Measurements from ENCODE around the gene DNAJC4. TPM values are rescaled to one million over a fixed set of nuclear protein-coding genes. Genes with fewer than 3 reads are reported as not detected.

Gene DNAJC4
- total and polyA plus RNA-seq, 9 of the 15 experiments (the other 6 are each of a cell fraction or from before 2014, with no cell fraction given), result 4.0 to 32.6 (median 19.9) TPM

DNA sequence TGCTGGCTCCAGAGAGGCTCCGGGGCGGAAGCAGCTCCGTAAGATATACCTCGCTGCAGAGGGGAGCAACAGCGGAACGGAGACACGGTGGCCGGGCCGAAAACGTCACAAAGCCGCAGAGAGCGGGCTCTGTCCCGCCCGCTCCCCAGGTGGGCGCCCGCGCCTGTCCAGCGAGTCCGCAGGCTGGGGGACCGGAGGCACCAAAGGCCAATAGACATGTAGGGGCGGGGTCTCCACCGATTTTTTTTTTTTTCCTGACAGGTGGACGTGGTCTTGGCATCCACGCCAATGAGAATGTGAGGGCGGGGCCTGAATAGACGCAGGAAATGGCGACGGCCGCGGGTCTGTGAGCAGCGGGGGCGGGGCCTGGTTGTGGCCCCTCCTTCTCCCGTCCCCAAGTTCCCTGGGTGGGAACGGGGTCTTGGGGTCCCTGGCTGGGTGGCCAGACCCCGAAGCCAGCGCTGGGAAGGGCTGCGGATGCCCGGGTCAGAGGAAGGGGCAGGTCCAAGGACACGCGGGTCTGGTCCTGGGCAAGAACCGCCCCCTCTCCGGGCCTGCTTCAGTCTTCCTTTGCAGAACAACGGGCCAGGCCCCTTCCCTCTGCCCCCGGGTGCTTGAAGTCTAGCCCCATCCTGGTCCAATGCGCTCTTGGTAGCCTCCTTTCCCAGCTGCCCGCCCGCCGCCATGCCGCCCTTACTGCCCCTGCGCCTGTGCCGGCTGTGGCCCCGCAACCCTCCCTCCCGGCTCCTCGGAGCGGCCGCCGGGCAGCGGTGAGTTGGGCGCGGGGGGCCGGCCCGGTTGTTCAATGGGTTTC is at the start of gene DNAJC4 (continued):
- TF ChIP-seq, protein P1, sequence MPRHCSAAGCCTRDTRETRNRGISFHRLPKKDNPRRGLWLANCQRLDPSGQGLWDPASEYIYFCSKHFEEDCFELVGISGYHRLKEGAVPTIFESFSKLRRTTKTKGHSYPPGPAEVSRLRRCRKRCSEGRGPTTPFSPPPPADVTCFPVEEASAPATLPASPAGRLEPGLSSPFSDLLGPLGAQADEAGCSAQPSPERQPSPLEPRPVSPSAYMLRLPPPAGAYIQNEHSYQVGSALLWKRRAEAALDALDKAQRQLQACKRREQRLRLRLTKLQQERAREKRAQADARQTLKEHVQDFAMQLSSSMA (CRISPR knock-in tag; IDR thresholded peaks at IDR 0.05), result peak; percentile 52; the same call in 1 of the 2 replicates
- 0 out of 2 replicates have a peak, but pooled peaks have one; percentile 37 for TF ChIP-seq ZNF431 (CRISPR knock-in tag; IDR thresholded peaks at IDR 0.05)
- TF ChIP-seq ZNF140 (CRISPR knock-in tag; IDR thresholded peaks at IDR 0.05), result no peak
- no peak for TF ChIP-seq CREBBP (IDR thresholded peaks at IDR 0.05; ENCODE audit: low read depth, low read length)
- TF ChIP-seq CHD4 (IDR thresholded peaks at IDR 0.05; ENCODE audit: insufficient read depth, insufficient replicate concordance, low read depth, low read length, poor library complexity, severe bottlenecking), result no peak
- no peak for TF ChIP-seq CEBPB (tag; IDR thresholded peaks at IDR 0.05)
- TF ChIP-seq, protein P2, sequence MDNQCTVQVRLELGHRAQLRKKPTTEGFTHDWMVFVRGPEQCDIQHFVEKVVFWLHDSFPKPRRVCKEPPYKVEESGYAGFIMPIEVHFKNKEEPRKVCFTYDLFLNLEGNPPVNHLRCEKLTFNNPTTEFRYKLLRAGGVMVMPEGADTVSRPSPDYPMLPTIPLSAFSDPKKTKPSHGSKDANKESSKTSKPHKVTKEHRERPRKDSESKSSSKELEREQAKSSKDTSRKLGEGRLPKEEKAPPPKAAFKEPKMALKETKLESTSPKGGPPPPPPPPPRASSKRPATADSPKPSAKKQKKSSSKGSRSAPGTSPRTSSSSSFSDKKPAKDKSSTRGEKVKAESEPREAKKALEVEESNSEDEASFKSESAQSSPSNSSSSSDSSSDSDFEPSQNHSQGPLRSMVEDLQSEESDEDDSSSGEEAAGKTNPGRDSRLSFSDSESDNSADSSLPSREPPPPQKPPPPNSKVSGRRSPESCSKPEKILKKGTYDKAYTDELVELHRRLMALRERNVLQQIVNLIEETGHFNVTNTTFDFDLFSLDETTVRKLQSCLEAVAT (IDR thresholded peaks at IDR 0.05), result no peak
- TF ChIP-seq FOXJ2 (tag; IDR thresholded peaks at IDR 0.05), result peak; percentile 42; the same call in 1 of the 2 replicates
- TF ChIP-seq, protein P3, sequence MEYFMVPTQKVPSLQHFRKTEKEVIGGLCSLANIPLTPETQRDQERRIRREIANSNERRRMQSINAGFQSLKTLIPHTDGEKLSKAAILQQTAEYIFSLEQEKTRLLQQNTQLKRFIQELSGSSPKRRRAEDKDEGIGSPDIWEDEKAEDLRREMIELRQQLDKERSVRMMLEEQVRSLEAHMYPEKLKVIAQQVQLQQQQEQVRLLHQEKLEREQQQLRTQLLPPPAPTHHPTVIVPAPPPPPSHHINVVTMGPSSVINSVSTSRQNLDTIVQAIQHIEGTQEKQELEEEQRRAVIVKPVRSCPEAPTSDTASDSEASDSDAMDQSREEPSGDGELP (CRISPR knock-in tag; IDR thresholded peaks at IDR 0.05; ENCODE audit: borderline replicate concordance), result peak; percentile 82
- TF ChIP-seq, protein P4, sequence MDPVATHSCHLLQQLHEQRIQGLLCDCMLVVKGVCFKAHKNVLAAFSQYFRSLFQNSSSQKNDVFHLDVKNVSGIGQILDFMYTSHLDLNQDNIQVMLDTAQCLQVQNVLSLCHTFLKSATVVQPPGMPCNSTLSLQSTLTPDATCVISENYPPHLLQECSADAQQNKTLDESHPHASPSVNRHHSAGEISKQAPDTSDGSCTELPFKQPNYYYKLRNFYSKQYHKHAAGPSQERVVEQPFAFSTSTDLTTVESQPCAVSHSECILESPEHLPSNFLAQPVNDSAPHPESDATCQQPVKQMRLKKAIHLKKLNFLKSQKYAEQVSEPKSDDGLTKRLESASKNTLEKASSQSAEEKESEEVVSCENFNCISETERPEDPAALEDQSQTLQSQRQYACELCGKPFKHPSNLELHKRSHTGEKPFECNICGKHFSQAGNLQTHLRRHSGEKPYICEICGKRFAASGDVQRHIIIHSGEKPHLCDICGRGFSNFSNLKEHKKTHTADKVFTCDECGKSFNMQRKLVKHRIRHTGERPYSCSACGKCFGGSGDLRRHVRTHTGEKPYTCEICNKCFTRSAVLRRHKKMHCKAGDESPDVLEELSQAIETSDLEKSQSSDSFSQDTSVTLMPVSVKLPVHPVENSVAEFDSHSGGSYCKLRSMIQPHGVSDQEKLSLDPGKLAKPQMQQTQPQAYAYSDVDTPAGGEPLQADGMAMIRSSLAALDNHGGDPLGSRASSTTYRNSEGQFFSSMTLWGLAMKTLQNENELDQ (CRISPR knock-in tag; IDR thresholded peaks at IDR 0.05; ENCODE audit: borderline replicate concordance), result no peak
- TF ChIP-seq NCOA1 (IDR thresholded peaks at IDR 0.05; ENCODE audit: low read depth), result no peak
- no peak for TF ChIP-seq CAMTA2 (CRISPR knock-in tag; conservative IDR thresholded peaks at IDR 0.05)
- peak; percentile 14; the same call in 1 of the 2 replicates for TF ChIP-seq ZBED1 (IDR thresholded peaks at IDR 0.05)
- TF ChIP-seq, protein P5, sequence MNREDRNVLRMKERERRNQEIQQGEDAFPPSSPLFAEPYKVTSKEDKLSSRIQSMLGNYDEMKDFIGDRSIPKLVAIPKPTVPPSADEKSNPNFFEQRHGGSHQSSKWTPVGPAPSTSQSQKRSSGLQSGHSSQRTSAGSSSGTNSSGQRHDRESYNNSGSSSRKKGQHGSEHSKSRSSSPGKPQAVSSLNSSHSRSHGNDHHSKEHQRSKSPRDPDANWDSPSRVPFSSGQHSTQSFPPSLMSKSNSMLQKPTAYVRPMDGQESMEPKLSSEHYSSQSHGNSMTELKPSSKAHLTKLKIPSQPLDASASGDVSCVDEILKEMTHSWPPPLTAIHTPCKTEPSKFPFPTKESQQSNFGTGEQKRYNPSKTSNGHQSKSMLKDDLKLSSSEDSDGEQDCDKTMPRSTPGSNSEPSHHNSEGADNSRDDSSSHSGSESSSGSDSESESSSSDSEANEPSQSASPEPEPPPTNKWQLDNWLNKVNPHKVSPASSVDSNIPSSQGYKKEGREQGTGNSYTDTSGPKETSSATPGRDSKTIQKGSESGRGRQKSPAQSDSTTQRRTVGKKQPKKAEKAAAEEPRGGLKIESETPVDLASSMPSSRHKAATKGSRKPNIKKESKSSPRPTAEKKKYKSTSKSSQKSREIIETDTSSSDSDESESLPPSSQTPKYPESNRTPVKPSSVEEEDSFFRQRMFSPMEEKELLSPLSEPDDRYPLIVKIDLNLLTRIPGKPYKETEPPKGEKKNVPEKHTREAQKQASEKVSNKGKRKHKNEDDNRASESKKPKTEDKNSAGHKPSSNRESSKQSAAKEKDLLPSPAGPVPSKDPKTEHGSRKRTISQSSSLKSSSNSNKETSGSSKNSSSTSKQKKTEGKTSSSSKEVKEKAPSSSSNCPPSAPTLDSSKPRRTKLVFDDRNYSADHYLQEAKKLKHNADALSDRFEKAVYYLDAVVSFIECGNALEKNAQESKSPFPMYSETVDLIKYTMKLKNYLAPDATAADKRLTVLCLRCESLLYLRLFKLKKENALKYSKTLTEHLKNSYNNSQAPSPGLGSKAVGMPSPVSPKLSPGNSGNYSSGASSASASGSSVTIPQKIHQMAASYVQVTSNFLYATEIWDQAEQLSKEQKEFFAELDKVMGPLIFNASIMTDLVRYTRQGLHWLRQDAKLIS (CRISPR knock-in tag; IDR thresholded peaks at IDR 0.05), result no peak
- TF ChIP-seq, protein P6, sequence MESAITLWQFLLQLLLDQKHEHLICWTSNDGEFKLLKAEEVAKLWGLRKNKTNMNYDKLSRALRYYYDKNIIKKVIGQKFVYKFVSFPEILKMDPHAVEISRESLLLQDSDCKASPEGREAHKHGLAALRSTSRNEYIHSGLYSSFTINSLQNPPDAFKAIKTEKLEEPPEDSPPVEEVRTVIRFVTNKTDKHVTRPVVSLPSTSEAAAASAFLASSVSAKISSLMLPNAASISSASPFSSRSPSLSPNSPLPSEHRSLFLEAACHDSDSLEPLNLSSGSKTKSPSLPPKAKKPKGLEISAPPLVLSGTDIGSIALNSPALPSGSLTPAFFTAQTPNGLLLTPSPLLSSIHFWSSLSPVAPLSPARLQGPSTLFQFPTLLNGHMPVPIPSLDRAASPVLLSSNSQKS (CRISPR knock-in tag; IDR thresholded peaks at IDR 0.05), result no peak
